Glomerular visceral epithelial cell (primary cell): ENCODE results near the gene CDKAL1.
"Not testable (repeated sequence)": the region's sequence is repeated elsewhere in the genome, so short reads cannot be mapped to it uniquely, and the experiment has no call there.

ENCODE experiments used
- DNase-seq: peaks from one replicate; pipeline ENCODE4 v3.0.0-alpha.2; 2016; ENCODE audit errors: extremely low spot score

The CDKAL1 gene

DNA sequence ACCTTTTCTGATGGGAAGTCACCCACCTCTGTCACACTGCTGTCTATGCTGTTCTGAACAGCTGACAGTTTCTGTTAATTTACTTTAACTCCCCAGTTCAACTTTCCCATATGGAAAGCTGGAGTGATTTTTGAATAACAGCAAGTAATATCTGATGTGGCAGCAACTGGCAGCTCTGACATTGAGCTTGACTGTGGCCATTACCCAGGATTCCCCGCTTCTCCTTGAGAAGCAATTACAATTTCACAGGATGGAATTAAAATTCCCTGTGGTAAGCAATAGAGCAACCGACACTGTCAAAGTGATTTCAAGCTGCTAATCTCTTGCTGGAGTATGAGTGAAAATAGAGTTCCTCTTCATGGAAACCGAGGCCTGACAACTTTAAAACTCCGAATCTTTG lies 711.2 kb downstream of the CDKAL1 start:
- no peak for DNase-seq

DNA sequence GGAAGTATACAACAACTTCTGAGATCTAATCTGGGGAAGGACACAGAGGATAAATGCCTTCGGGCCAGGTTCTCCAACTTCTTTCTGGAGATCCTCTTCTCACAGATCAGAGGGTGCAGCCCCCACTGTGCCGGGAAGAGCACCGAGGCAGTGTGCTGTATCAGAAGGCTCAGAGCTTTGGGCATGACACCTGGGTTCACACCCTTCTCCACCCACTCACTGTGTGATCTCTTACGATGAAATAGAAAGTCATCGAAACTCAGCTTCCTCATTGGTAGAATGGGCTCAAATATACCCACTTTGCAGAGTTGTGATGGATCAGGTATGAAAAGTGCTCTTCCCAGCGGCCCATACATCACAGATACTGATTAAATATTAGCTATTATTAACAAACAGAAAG lies 711.8 kb downstream of the CDKAL1 start:
- DNase-seq: no peak

DNA sequence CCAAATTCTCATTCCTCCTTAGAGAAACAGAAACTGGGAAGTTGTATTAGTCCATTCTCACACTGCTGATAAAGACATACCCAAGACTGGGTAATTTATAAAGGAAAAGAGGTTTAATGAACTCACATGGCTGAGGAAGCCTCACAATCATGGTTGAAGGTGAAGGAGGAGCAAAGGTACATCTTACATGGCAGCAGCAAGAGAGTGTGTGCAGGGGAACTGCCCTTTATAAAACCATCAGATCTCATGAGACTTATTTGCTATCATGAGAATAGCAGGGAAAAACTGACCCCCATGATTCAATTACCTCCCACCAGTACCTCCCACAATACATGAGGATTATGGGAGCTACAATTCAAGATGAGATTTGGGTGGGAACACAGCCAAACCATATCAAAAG lies 720.2 kb downstream of the CDKAL1 start:
- not testable (repeated sequence) for DNase-seq

DNA sequence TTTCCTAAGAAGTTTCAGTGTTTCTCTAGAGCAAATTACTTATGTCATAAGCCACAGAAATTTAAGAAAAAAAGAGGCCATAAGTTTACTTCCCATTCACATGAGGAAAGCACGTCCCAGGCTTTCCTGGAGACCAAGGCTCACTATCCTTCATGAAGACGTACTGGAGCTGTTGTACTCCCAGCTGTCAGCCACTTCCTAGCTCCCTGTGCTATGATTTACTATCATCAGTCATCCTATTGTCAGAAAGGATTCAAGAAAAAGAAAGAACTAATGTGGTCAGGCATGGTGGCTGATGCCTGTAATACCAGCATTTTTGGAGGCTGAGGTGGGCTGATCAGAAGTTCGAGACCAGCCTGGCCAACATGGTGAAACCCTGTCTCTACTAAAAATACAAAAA lies 721.9 kb downstream of the CDKAL1 start:
- DNase-seq: no peak

DNA sequence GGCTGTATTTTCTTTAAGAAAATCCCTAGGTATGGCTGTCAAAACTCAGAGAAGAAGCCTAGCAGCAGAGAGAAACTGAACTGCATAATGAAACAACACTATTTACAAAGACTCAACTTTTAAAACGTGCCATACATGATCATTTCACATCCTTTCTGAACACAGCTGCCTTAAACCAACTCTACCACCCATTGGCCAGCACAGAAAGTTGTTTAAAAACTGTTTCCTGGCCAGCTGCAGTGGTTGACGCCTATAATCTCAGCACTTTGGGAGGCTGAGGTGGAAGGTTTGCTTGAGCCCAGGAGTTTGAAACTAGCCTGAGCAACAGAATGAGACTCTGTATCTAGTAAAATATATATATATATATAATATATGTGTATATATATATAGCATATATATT lies 722.9 kb downstream of the CDKAL1 start:
- no peak for DNase-seq

DNA sequence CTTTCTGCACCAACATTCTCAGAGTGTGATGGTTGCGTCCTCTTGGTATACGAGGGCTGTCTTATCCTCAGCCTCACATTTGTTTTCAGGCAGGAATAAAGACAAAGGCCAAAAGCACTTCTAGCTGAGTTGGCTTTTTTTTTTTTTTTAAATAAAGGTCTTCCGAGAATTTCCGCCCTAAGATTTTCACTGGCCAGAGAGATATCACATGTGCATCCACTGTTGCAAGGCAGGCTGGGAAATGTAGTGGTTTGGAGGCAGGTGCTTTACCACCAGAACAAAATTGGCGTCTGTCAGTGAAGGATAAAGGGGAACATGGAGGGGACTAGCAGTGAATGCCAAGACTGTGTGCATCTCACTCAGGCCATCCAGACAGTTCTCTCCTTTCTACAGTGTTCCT lies 724.4 kb downstream of the CDKAL1 start:
- DNase-seq: no peak

DNA sequence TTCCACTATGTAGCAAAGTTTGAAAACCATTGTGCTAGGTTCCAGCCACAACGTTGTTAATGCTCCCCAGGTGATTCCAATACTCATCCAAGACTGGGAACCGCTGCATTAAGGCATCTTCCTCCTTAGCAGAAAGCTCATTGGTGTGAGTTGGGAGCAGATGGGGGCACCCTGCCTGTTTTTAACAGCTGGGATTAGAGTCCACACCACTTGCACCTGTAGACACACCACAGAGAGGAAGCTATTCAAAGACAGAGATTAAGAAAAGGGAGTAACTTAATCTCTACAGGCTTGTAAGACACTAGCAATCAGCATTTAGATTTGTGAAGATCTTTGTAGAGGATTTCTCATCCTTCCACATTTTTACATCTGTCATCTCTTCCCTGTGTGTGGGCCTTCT lies 725.4 kb downstream of the CDKAL1 start:
- DNase-seq: no peak

DNA sequence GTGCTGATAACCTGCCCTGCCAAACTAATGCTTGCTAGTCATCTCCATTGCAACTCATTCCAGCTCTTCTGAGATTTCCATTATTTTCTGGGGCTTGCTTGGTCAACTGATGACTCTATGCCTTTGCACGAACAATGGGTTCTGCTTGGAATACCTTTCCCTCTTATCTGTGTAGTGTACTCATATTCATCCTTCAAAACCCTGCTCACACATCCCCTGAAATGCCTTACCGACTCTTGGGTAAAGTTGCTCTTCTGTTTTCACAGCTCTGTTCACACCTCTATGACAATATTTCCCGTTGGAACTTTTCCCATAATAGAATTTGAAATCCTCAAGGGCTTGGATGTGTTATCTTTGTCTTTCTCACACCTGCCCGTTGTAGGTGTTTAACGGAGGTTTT lies 728.2 kb downstream of the CDKAL1 start:
- no peak for DNase-seq

DNA sequence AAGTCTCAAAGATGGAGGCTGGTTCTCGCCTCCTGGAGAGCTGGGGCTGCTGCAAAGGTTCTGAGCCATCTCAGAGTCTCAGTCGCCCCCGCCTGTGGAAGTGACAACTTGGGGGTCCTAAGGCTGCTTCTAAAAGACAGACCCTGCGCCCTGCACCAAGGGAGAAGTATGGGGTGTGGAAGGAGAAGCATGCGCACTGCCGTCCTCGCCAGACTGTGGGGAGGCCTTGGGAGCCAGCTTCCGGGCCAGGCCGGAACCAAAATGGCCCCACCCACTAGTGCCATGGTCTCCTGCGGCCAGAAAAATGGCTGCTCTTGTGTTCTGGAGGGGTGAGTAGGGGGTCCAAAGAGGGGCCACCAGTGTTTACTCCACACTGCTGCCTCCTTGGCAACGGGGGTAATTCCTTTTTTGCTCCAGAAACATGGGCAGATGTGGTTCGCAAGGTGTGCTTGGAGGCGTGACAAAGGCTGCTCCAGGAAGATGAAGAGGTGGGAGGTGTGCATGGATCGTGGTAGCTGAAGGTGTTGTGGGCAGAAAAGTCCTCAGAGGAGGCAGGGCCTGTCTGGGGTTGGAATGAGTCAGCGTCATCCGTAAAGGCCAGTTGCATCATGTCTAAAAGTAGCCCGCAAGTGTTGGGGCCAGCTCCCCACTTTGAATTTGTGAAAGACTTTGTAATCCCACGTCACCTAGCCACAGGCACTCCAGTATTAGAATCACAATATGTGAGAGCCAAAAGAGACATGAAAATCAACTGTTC lies 729.5 kb downstream of the CDKAL1 start:
- DNase-seq: peak; percentile 64

DNA sequence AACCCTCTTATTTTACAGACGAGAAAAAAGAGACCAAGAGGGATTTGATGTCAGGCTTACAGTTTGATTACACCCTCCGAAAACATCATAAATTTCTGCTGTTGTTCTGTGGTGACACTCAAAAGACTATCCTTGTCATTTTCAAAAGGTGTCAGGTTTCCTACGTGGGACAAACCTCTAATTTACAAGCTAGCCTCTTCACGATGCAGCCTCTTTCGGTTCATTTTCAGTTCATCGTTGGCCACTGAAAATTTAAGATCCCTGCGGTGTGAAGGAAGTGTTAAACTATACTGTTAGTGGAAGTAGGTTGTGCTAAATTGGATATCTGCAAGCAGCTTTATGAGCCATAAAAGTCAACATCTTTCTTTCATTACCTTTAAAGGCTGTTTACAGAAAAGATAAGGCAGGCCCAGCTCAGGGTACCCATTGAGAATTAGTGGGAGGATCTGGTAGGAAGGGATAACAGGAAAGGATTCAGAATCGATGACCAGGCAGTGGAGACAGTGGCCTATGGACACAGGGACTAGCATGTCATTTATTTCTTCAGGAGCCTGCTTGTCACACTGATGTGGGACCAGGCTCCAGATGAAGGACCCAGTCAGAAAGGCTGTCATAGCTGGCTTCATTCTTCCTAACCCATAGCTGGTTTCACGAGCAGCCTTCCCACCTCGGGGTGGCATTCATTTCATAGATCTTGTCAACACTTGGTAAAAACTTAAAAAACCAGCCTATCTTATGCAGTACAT lies 730.2 kb downstream of the CDKAL1 start:
- DNase-seq: no peak

DNA sequence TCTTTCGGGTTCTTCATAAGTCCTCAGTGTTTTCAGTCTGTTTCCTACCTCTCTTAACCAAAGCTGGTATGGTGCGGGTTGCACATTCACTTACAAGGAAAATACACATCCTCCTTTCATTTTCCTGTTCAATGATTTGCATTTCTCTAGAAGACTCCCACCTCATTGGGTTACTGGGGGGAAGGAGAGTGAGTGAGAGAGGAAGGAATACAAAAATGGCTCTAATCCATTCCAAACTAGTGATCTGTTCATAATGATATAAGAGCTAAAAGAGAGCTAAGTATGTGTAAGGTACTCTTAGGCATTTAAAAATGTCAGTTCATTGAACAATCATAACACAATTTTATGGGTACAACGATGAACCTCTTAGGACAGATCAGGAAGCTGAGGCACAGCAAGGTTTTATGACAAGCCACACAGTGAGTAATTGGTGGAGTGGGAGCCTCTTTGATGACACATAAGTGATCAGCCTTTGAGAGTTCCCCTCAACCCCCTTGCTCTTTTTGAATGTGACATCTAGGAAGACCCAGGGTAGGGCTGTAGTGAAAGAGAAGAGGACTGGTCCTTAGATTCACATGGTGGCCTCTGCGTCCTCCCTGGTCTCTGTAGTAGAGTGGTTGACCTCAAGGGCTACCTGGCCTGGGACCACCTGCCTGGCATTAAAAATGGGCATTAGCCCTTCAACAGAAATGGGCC lies 730.9 kb downstream of the CDKAL1 start:
- DNase-seq: no peak

DNA sequence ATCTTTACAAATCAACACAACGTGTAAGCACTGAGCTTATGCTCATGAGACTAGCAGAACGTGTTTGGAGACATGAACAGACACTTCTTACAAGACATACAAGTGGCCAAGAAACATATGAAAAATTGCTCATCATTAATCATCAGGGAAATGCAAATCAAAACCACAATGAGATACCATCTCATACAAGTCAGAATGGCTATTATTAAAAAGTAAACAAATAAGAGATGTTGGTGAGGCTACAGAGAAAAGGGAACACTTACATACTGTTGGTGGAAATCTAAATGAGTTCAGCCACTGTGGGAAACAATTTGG lies 731.4 kb downstream of the CDKAL1 start:
- no peak for DNase-seq

DNA sequence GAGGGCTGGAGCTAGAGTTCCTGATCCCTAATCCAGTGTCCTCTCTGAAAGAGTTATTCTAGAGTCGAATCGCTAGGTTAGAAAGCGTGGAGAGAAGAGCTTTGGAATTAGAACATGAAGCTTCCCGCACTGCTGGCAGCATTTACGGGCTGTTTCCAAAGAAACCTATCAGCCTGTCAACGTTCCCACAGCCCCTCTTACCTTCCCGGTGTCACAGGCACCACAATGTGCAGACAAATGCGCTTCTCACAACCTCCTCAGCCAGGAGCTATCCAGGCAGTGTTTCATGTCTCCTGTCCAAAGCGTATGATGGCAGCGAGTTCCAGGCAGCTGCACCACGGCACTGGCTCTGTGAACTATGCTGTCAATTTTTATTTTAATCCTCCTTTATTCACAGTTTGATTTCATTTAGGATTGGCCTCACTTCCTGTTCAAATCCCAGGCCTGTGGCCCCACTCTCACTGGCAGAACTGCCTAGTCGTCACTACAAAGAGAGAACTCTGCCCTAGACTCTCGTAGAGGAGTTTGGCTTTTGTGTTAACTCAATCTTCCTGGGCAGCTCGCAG lies 736.5 kb downstream of the CDKAL1 start:
- DNase-seq: no peak

DNA sequence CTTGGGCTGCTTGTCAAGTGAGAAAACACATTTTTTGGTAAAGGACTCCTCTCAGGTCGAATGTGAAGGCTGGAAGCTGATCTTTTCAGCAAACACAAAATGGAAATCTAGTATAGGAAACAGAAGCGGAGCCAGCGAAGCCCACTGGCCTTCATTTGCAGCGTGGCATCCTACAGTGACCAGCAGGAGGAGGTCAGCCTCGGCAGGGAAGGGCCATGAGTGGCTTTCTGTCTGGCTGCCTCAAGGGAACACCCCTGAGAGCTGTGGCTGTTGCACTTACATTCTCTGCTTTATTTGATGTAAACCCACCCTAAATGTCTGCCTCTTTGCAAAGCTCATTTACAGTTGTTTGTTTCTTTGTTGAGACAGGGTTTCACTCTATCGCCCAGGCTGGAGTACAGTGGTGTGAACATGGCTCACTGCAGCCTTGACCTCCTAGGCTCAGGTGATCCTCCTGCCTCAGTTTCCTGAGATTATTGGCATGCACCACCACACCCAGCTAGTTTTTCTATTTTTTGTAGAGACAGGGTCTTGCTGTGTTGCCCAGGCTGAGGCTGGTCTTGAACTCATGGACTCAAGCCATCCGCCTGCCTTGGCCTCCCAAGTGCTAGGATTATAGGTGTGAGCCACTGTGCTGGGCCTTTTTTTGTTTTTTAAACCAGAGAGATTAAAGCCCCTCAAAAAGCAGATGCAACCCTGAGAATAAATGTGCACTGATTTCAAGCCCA lies 737.3 kb downstream of the CDKAL1 start:
- no peak for DNase-seq

DNA sequence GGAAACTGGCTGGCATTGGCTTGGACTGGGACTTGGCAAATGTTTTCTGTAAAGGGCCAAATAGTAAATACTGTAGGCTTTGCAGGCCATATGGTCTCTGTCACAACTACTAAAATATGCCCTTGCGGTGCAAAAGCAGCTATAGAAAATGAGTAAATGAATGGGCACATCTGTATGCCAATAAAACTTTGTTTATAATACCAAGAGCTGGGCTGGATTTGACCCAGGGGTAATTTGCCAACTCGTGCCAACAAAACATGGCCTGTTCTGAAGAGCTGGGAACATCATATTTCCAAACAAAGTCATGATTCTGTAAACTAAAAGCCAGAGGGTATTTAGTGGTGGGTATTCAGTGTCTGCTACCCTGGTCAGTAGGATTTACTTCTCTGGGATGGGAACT lies 739.2 kb downstream of the CDKAL1 start:
- no peak for DNase-seq

DNA sequence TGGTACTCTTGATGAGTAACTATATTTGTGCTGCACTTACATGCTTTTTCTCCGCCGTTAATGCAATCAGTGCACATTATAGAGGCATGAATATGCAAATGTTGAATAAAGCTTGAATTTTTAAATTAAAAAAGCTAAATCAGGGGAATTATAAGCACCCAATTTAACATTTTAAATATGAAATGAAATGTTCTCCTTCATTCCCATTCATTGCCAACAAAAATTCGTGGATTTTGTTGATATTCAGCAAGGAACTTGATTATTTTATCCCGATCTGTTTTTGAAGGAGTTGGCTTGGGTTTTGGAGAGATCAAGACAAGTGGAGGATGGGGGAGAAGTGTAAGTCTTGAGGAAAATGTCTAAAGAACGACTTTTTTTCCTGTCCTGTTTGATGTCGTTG lies 740.6 kb downstream of the CDKAL1 start:
- DNase-seq: no peak

DNA sequence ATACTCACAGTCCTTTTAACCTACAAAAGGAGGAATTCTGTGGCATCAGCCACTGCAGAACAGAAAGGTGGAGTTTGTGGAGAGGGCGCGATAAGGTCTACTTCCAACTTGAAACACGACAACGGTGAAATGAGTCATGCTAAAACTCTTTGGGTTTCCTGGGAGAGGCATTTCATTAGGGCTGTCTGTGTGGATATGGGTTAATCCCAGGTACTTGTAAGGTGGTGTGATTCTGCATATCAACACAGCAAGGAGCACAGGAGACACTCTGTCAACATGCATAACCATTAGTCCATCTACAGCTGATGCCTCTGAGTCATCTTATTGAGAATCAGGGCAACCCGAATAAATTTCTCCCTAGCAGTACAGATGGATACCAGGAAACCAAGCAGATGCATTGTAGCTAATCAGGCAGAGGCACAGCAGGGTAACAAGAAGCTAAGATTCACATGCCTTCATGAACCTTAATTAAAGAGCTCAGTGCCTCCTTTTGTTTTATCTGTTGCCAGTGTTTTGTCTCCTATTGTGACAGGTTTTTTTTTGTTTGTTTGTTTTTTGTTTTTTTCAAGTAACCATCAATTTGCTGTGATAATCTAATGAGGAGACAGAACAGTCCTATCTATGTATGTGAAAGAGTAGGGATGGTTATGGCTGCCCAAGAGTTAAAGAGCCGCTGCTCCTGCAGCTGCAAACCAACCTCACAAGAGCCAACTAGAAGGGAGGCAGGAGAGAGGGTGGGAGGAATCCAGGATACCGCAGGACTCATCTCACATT lies 743.5 kb downstream of the CDKAL1 start:
- DNase-seq: no peak

DNA sequence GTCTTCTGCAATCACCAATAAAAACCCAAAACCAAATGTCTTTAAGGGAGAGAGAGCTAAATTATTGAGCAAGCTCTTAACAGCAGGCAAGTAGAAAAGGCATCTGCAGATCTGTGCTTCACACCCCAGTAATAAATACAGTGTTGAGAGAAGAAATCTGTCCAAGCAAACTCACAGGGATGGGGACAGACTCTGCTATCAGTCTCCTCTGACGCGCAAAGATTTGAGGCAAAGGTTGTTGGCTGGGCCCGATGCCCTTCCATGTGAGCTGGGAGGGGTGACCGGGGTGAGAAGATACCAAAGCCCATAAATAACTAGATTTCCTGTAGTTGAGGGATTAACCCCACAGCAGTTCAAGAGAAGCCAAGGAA lies 744.1 kb downstream of the CDKAL1 start:
- no peak for DNase-seq

DNA sequence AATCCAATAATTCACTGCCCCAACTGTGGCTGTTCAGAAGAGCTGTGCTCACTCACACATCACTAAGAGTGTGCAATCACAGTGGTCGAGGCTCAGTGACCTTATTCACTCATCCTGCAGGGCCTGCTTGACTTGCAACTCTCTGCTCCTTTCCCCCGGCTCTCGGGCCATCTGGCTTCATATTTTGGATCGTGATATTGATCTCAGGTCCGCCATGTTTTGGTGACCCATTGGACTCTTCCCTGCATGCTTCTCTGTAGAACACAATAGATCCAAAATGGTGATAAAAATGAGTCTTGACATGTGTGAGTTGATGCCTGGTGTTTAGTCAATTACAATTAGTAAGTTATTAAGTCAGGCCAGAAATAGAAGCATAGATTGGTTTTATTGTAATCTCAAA lies 745.4 kb downstream of the CDKAL1 start:
- no peak for DNase-seq

DNA sequence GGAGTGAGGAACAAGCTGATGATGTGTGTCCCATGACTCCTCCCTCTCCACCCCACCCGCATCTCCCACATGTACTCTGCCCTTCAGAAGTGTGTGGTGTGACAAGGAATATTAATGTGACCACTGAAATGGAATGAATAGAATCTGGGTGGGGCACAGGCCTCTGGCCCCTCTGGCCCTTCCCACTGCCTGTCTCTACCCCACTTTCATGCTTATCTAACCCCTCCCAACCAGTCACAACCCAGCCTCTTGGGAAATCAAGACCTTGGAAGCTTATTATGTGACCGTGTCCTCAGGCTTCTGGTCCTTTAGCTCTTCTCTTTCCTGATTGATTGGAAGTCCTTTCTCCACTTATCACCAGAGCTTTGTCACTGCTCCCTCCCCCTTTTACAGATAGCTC lies 747.1 kb downstream of the CDKAL1 start:
- no peak for DNase-seq
